HEK293T (cell line): ENCODE measurements around the gene RNF34.

Source experiments
- ARNT ChIP-seq: fragments of 450-650 bp; IDR thresholded peaks from 2 replicates; pipeline ENCODE4 v1.6.1; 2017; ENCODE audit warnings: mild to moderate bottlenecking
- BHLHE40 ChIP-seq: fragments of 450-650 bp; IDR thresholded peaks from 2 replicates; pipeline ENCODE4 v1.6.1; 2016; ENCODE audit warnings: mild to moderate bottlenecking, moderate library complexity, borderline replicate concordance
- ELF4 ChIP-seq: fragments of 450-650 bp; IDR thresholded peaks from 2 replicates; pipeline ENCODE4 v1.6.1; 2017; ENCODE audit warnings: antibody characterized with exemption
- FOXA1 ChIP-seq: fragments of 450-650 bp; IDR thresholded peaks from 2 replicates; pipeline ENCODE4 v1.6.1; 2016; ENCODE audit warnings: mild to moderate bottlenecking
- FOXK2 ChIP-seq: fragments of 450-650 bp; IDR thresholded peaks from 2 replicates; pipeline ENCODE4 v1.6.1; 2016; ENCODE audit warnings: mild to moderate bottlenecking
- FOXM1 ChIP-seq: fragments of 450-650 bp; IDR thresholded peaks from 2 replicates; pipeline ENCODE4 v1.6.1; 2017; ENCODE audit warnings: mild to moderate bottlenecking, borderline replicate concordance
- HDGF ChIP-seq: fragments of 450-650 bp; IDR thresholded peaks from 2 replicates; pipeline ENCODE4 v1.6.1; 2017; ENCODE audit warnings: antibody characterized with exemption, borderline replicate concordance
- L3MBTL2 ChIP-seq: fragments of 450-650 bp; conservative IDR thresholded peaks from 2 replicates; pipeline ENCODE4 v1.6.1; 2016; ENCODE audit warnings: mild to moderate bottlenecking
- NFRKB ChIP-seq: fragments of 450-650 bp; IDR thresholded peaks from 2 replicates; pipeline ENCODE4 v1.6.1; 2016; ENCODE audit warnings: mild to moderate bottlenecking, moderate library complexity
- SP1 ChIP-seq: fragments of 450-650 bp; IDR thresholded peaks from 2 replicates; pipeline ENCODE4 v1.6.1; 2017
- SUZ12 ChIP-seq: fragments of 450-650 bp; IDR thresholded peaks from 2 replicates; pipeline ENCODE4 v1.6.1; 2016; ENCODE audit warnings: mild to moderate bottlenecking
- TARDBP ChIP-seq: fragments of 450-650 bp; IDR thresholded peaks from 2 replicates; pipeline ENCODE4 v1.6.1; 2016
- ZNF384 ChIP-seq: fragments of 450-650 bp; IDR thresholded peaks from 2 replicates; pipeline ENCODE4 v1.6.1; 2016
- TF ChIP-seq, protein P1 (sequence below): fragments of 450-650 bp; IDR thresholded peaks from 2 replicates; pipeline ENCODE4 v1.6.1; 2016

DNA sequence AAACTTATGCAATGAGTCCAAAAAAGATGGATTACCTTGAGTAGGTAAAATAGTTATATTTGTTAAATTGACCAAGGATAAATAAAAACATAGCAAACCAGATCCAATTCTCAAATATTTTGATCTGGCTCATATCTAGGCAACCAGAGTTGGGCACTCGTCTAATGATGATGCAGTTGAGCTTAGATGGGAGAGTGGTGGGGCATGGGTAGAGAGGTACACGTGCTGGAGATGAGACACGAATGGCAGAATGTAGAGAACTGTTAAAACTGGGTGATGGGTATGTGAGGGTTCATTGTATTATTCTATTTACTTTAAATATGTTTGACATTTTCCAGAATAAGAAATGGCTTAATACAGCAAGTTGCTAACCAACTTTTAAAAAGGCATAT, 7.6 kb upstream of the RNF34 start:
- no peak for TF ChIP-seq SP1
- TF ChIP-seq FOXM1, result no peak
- TF ChIP-seq FOXK2, result no peak
- TF ChIP-seq HDGF, result no peak
- no peak for TF ChIP-seq ZNF384
- TF ChIP-seq BHLHE40, result no peak
- TF ChIP-seq TARDBP, result no peak
- TF ChIP-seq SUZ12, result no peak
- TF ChIP-seq NFRKB, result no peak
- no peak for TF ChIP-seq ARNT
- TF ChIP-seq ELF4, result no peak
- TF ChIP-seq, protein P1, sequence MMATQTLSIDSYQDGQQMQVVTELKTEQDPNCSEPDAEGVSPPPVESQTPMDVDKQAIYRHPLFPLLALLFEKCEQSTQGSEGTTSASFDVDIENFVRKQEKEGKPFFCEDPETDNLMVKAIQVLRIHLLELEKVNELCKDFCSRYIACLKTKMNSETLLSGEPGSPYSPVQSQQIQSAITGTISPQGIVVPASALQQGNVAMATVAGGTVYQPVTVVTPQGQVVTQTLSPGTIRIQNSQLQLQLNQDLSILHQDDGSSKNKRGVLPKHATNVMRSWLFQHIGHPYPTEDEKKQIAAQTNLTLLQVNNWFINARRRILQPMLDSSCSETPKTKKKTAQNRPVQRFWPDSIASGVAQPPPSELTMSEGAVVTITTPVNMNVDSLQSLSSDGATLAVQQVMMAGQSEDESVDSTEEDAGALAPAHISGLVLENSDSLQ, result no peak
- no peak for TF ChIP-seq FOXA1
- no peak for TF ChIP-seq L3MBTL2
